Spinal cord (tissue), 10 donors: ENCODE data around the gene MRPL51. TPM values are rescaled to one million over a fixed set of nuclear protein-coding genes. Genes with fewer than 3 reads are reported as not detected.

Experiments used
- DNase-seq, 6 donors: peaks; one replicate each; pipeline versions ENCODE4 v3.0.0 to v3.0.0-alpha.2; 2013 to 2015; ENCODE audit warnings: low spot score in 6 of 6, low read depth in 4 of 6
- H3K27ac ChIP-seq: one replicate; pipeline ENCODE4 v1.5.1; 2013; ENCODE audit warnings: low read depth, low read length, control low read depth
- H3K27me3 ChIP-seq: one replicate; pipeline ENCODE4 v1.6.1; 2013; ENCODE audit warnings: low read length; ENCODE audit not compliant: control insufficient read depth, insufficient read depth
- H3K36me3 ChIP-seq: one replicate; pipeline ENCODE4 v1.6.1; 2013; ENCODE audit warnings: low read length; ENCODE audit not compliant: control insufficient read depth, insufficient read depth
- H3K4me1 ChIP-seq: one replicate; pipeline ENCODE4 v1.6.1; 2013; ENCODE audit warnings: low read length; ENCODE audit not compliant: control insufficient read depth, insufficient read depth
- H3K4me3 ChIP-seq: one replicate; pipeline ENCODE4 v1.5.1; 2013; ENCODE audit warnings: low read depth, low read length, control low read depth
- H3K9me3 ChIP-seq: one replicate; pipeline ENCODE4 v1.6.1; 2013; ENCODE audit warnings: low read length; ENCODE audit not compliant: control insufficient read depth, insufficient read depth
- WGBS: methylation state at CpG from one replicate; pipeline ENCODE4 v1.1.5; 2013; ENCODE audit warnings: missing lambda C conversion rate; ENCODE audit not compliant: insufficient coverage; 5-methylcytosine and 5-hydroxymethylcytosine counted together
- polyA plus RNA-seq, 2 donors: library from polyadenylated mRNA; unstranded; fragments of 120-200 nt; gene quantifications; one replicate each; pipeline ENCODE4 v1.2.1, GENCODE V29; 2013; ENCODE audit not compliant: insufficient read length in 2 of 2
- total RNA-seq, 2 donors: library from RNA; depleted of rRNA in 1 of 2; stranded (reverse); fragments of 120-200 nt in 1 of 2; fragments of >200 nt in 1 of 2; gene quantifications; one replicate each; pipeline versions ENCODE4 v1.2.3 to v1.2.4, GENCODE V29; 2013 to 2014
- donor health status: healthy.

The MRPL51 gene
- total and polyA plus RNA-seq, 4 donors = 45.4 to 180 (median 125) TPM

DNA sequence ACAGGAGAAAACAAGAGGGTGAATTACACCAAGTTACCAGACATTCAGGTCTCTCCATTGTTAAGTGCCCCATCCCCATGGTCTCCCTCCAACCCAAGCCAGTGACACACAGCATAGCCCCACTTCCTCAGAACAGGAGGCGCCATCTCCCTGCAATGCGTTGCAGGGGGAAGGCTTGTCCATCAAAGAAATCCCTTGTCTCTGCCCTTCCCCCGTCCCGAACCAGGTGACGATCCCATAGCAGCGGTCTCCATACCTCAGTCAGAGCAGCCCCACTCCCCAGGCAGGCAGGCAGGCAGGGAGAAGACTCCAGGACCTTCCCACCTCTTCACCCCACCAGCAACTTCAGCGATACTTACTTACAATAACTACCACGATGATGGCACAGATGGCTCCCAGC is 28.5 kb downstream of the MRPL51 start:
- H3K9me3 ChIP-seq = no peaks in the 10 kb centered on the region
- no peaks in the 10 kb centered on the region for H3K27me3 ChIP-seq
- H3K27ac ChIP-seq = no peak overlapping the region
- H3K4me3 ChIP-seq = no peak overlapping the region
- 87% methylated on average over 8 of the region's 8 CpGs for WGBS
- peaks cover 55% of the 10 kb centered on the region for H3K36me3 ChIP-seq
- no peak for DNase-seq
- H3K4me1 ChIP-seq = no peaks in the 10 kb centered on the region

DNA sequence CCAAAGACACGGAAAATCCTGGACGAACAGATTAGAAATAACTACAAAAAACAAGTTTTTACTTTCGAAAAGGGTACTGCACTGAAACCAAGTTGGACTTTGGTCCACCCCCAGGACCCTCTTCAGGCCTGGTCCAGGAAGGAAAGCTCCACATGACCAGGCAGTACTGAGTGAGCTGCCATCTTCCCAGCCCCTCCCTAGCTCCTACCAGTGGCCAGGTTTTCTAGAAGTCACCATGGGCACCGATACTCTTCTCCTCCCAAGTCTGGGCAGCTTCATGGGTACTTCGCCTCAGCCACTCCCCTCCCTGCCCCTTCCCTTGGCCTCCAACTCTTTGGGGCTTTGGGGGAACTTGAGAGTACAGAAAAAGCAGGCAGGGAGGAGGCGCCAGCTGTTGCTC is 29.2 kb downstream of the MRPL51 start:
- H3K9me3 ChIP-seq = no peaks in the 10 kb centered on the region
- H3K36me3 ChIP-seq = peaks cover 56% of the 10 kb centered on the region
- peaks cover 2% of the 10 kb centered on the region for H3K4me1 ChIP-seq
- 95% methylated on average over 4 of the region's 6 CpGs for WGBS
- DNase-seq = no peak
- H3K4me3 ChIP-seq = no peak overlapping the region
- no peaks in the 10 kb centered on the region for H3K27me3 ChIP-seq
- no peak overlapping the region for H3K27ac ChIP-seq

DNA sequence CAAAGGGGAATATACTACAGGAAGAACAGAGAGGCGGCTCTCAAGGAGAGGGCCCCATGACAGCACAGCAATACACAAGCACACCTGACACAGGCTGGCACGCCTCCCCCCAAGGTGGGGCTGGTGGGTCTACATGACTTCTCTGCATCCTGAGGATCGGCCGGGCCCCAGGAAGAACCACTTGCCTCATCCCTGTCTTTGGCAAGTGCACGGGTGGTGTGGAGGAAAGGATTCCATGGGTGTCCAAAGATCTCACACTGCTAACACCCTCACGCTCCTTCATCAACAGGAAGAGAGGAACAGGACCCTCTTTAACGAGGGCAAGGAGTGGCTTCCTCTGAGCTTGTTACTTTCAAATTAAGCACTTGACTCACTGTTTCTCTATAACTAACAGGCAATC is 29.8 kb downstream of the MRPL51 start:
- peaks cover 63% of the 10 kb centered on the region for H3K36me3 ChIP-seq
- no peak overlapping the region for H3K27ac ChIP-seq
- H3K4me3 ChIP-seq = no peak overlapping the region
- H3K9me3 ChIP-seq = no peaks in the 10 kb centered on the region
- H3K27me3 ChIP-seq = no peaks in the 10 kb centered on the region
- no peak for DNase-seq
- H3K4me1 ChIP-seq = peaks cover 6% of the 10 kb centered on the region
- 100% methylated on average over 4 of the region's 7 CpGs for WGBS

DNA sequence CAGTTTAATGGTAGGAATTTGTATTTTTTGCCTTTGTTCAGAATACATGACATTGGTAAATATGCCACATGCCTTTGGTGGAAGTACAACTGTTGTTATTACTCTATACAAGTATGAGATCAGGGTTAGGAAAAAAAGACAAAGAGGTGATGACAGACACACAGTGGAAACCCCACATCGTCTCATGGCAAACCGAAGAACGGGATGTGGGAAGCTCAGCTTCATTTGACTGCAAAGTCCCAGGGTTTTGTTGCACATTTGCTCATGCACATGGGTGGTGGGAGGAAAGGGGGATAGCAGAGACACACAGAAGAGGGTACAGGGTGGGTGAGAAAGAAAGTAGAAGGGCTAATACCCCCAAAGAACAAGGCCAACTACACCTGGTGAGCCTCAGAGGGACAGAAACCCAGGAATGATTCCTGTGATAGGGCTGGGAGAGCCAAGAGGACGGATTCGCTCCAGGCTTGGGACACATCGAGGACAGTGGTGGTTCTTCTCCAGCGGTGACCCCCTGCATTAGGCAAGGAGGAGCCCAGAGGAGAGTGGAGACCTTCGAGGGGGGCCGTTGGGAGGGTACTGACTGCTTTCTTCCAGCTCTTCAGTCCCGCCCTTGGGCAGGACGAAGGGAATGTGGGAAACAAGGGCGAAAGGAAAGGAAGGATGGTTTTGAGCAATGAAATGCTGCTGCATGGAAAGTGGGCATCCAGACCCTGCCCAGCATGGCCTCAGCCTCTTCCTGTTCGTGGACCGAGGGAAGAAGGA is 30.6 kb downstream of the MRPL51 start:
- 92% methylated on average over 14 of the region's 14 CpGs for WGBS
- Histone ChIP-seq H3K4me1 (peaks cover 6% of the 10 kb centered on the region), H3K4me3 (no peak overlapping the region), H3K27ac (no peak overlapping the region), H3K36me3 (peaks cover 70% of the 10 kb centered on the region), H3K9me3 (no peaks in the 10 kb centered on the region), H3K27me3 (no peaks in the 10 kb centered on the region)
- no peak for DNase-seq

DNA sequence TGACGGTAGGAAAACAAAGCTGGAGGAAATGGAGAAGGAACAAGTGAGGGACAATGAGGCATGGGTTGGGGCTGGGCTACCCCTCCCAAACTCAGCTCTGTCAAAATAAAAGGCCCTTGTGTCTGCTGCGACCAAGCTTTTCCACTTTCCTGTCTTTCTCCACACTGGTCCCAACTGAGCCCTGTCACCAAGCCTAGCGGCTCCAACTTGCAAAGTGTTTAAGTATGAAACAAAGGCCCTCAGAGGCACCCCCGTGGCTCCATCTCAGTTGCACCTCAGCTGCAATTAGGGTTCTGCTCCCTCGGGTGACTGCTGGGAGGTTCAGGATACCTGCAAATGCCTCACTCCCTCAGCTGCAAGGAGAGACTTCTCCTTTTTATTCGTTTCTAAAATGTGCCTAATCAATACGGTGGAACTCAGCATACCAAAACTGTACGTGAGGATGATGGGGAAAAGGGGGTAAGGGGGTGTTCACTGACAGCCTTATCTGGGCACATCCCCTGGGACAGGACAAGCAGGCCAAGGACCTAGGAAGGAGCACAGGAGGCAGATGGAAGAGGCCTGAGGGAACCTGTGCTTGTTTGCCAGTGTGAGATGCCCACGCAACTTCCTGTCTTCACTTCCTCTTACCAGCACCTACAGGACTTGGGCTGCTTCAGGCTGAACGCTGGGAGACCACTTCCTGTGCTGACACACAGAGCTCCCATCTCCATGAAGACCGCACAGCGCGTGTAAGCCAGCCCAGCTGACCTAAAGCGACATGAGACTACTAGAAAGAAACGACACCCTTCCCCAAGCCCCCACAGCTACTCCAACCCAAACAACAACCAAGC is 31.4 kb downstream of the MRPL51 start:
- H3K4me1 ChIP-seq = peaks cover 6% of the 10 kb centered on the region
- H3K27ac ChIP-seq = no peak overlapping the region
- no peaks in the 10 kb centered on the region for H3K27me3 ChIP-seq
- no peak for DNase-seq
- H3K36me3 ChIP-seq = peaks cover 74% of the 10 kb centered on the region
- H3K9me3 ChIP-seq = no peaks in the 10 kb centered on the region
- WGBS = 74% methylated on average over 7 of the region's 15 CpGs
- H3K4me3 ChIP-seq = no peak overlapping the region

DNA sequence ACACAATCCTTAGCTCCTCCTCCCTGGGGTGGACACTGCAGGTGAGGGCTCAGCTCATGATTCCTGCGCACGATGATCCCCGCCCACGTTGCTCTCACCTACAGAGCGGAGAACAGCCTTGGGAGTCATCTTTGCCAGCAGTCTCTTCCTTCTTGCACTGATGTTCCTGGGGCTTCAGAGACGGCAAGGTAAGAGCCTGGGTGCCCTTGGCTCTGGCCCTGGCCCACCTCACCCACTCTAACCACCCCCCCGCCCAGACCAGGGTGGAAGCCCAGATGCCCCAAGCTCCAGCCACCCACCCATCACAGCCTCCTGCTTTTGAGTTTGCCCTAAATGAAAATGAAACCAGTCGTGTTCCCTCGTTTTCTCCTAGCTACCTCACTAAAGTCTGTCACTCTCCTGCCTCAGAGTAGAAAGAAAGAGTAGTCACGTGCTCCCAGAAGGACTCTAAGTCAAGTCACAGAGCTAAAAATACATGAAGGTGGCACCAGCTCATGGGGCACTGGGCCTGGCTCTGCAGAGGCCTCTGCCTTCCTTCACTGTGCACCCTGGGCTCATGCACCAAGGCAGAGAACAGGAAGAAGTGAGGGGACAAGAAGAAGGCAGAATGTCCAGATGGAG is 32.2 kb downstream of the MRPL51 start:
- H3K9me3 ChIP-seq = no peaks in the 10 kb centered on the region
- H3K27ac ChIP-seq = no peak overlapping the region
- 89% methylated on average over 10 of the region's 10 CpGs for WGBS

DNA sequence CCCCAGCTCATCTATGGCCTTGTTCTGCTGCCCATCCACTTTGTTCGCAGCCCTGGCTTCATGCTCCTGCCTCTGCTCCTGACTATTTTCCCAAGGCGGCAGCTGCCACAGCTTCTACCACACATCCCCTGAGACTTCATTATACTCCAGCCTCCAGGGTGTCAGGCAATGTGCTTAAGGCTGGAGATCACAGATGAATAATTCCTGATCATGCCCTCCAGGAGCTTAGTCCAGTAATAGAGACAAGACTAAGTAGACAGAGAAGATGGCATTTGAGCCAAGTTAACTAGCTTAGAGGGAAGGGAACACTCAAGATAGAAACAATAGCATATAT is 34.1 kb downstream of the MRPL51 start:
- H3K27me3 ChIP-seq = no peaks in the 10 kb centered on the region
- H3K4me3 ChIP-seq = no peak overlapping the region
- WGBS = 92% methylated on average over 2 of the region's 2 CpGs
- peaks cover 56% of the 10 kb centered on the region for H3K36me3 ChIP-seq
- no peaks in the 10 kb centered on the region for H3K9me3 ChIP-seq
- H3K27ac ChIP-seq = no peak overlapping the region
- peak in 1 of 6 donors; percentile 7 for DNase-seq
- H3K4me1 ChIP-seq = peaks cover 6% of the 10 kb centered on the region

More for the DNA sequence above, 32.2 kb downstream of the MRPL51 start:
- DNase-seq = no peak
- Histone ChIP-seq H3K4me1 (peaks cover 6% of the 10 kb centered on the region), H3K36me3 (peaks cover 69% of the 10 kb centered on the region), H3K4me3 (no peak overlapping the region), H3K27me3 (no peaks in the 10 kb centered on the region)

DNA sequence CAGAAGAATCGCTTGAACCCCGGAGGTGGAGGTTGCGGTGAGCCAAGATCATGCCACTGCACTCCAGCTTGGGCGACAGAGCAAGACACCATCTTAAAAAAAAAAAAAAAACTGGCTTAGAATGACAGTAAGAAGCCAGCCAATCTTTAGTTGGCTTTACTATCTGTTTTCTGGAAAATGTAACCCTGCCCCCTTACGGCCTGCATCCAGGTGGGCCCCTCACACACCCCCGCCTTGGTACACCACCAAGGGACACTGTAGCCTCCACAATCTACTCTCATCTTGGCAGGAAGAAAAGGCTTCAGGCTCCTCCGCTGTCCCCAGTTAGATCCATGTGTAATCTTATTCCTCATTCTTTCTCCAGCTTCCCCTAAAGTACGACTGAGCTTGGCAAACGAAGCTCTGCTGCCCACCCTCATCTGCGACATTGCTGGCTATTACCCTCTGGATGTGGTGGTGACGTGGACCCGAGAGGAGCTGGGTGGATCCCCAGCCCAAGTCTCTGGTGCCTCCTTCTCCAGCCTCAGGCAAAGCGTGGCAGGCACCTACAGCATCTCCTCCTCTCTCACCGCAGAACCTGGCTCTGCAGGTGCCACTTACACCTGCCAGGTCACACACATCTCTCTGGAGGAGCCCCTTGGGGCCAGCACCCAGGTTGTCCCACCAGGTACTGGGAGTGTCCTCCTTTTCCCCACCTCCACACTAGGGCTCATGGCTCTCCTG is 34.6 kb downstream of the MRPL51 start:
- H3K9me3 ChIP-seq = no peaks in the 10 kb centered on the region
- no peak overlapping the region for H3K4me3 ChIP-seq
- H3K4me1 ChIP-seq = peaks cover 7% of the 10 kb centered on the region
- H3K36me3 ChIP-seq = peaks cover 57% of the 10 kb centered on the region
- no peak overlapping the region for H3K27ac ChIP-seq
- no peaks in the 10 kb centered on the region for H3K27me3 ChIP-seq
- 94% methylated on average over 10 of the region's 14 CpGs for WGBS
- DNase-seq = no peak

DNA sequence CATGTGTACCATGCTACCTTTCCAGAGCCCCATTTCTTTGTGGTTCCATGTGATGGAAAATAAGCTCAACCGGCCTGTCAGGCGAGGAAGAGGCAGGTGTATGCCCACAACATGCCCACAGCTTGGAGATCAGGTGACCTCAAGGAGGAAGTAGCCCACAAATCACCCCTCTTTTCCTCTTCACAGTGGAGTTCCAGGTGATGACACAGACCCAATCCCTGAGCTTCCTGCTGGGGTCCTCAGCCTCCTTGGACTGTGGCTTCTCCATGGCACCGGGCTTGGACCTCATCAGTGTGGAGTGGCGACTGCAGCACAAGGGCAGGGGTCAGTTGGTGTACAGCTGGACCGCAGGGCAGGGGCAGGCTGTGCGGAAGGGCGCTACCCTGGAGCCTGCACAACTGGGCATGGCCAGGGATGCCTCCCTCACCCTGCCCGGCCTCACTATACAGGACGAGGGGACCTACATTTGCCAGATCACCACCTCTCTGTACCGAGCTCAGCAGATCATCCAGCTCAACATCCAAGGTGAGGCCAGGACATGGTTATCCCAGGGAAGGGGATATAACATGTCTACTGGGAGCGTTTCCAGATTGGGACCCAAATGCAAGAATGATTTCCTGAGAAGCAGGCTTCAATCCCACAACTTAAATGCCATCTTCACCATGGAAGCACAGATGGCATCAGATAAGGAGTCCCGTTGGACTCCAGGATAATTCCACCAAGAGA is 35.7 kb downstream of the MRPL51 start:
- no peaks in the 10 kb centered on the region for H3K9me3 ChIP-seq
- WGBS = 91% methylated on average over 12 of the region's 12 CpGs
- H3K4me3 ChIP-seq = no peak overlapping the region
- H3K36me3 ChIP-seq = peaks cover 50% of the 10 kb centered on the region
- no peak overlapping the region for H3K27ac ChIP-seq
- DNase-seq = no peak
- no peaks in the 10 kb centered on the region for H3K27me3 ChIP-seq
- peaks cover 18% of the 10 kb centered on the region for H3K4me1 ChIP-seq
